ENCODE results near the gene PEX26.
"Not testable (repeated sequence)": the region's sequence is repeated elsewhere in the genome, so short reads cannot be mapped to it uniquely, and the experiment has no call there.

The PEX26 gene

DNA sequence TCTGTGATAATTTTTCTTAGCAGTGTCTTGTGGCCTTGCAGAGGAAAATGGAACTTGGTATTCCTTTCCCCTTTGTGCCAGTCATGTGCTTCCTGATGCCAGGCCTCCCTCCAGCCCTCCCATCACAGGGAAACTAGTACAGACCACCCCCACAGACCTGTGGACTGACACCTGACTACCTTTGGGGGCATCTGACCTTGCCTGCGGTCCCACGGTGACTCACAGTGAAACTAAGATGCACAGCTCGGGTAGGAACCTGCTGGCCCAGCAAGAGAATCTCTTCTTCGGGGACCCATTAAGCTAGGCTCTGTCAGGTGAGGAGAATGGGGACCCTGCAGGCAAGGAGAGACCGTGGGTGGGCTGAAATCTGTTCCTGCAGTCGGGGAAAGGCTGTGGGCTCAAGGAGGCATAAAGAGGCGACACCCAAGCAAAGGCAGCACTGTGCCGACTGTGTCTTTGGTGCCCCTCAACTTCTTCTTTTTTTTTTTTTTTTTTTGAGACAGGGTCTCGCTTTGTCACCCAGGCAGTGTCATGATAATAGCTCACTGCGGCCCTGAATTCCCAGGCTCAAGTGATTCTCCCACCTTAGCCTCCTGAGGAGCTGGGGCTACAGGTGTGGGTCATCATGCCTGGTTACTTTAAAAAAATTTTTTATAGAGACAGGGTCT lies 20.8 kb upstream of the PEX26 start:
- DNase-seq (ENCODE audit: low read depth): no peak

DNA sequence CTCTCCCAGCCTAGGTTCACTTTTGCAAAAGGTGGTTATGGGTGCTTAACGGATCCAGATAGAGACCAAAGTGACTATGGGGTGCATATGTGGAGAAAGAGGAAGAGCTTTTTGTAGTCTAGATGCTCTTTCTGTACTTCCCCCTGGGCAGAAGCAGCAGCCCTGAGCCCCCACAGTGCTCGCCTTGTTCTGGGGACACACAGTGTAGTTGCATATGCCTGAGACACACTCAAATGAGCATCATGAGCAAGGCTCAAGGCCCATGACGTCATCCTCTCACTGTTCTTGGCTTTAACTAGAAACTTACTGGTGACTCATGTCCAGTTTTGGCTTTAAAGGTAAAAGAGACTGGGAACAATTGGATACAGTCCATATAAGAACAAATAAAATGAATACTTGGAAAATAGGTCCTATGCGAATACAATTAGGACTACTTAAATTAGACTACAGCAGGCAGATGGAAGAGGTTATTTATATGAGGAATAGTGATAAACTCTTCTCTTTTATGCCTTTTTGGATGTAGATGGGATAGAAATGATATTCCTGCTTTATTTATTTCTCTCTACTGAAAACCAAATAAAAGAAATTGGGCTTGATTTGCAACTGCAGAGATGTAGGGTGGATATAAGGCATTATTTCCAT lies 20.1 kb upstream of the PEX26 start:
- no peak for DNase-seq (ENCODE audit: low read depth)

DNA sequence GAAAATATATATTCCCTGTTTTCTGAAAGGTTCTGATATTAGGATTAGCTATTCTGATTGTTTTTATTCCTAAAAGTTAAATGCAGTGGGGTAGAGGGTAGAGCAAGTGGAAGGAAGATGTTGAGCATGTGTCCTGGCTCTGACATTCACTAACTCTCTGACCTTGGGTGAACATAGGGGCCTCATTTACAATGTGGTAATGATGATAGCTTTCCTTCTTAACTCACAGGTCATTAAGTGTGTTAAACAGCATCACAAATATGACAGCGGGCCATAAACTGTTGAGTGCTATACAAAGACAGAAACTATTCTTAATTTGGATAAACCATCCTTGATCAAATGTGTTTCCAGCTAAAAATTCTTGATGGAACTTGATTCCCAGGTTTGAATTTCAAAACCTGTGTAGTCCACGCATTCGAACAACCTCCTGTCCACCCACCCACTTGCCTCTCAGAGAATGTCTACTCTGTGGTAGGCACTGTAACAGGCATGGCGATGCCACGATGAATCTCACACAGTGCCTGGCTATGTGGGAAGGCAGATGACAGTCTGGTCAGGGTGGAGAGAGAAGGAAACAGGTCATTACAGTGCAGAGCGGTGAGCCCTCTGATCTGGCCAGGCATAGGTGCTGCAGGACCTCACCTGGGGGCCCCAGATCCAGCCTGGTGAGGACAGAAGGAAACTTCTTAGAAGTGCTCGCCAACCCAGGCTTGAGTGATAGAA lies 19.3 kb upstream of the PEX26 start:
- DNase-seq (ENCODE audit: low read depth): no peak

DNA sequence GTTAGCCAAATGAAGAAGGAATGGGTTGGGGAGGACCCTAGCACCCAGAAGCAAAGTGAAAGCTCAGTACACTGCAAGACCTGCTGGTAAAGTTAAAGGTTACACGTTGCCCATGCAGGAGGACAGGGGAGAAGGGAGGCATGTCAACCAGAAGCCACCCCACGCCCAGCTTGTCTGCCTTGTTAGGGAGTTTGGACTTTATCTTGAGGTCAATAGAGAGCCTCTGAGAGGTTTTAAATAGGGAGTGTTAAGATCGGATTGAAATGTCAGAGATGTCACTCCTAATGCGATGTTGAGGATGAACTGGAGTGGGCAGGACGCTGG lies 18.7 kb upstream of the PEX26 start:
- no peak for DNase-seq (ENCODE audit: low read depth)

DNA sequence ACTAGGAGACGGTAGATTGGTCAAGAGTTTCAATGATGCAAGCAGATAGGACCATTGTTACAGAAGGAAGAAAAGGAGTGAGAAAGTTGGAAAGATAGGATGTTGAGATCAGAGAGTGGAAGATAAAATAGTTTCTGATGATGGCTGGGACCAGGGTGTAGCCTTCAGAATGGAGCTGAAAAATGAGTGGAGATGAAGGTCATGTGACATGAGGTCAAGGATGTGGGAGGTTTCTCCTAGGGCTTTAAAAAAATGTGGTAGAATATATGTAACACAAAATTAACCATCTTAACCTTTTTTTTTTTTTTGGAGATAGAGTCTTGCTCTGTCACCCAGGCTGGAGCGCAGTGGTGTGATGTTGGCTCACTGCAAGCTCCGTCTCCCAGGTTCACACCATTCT lies 18.3 kb upstream of the PEX26 start:
- no peak for DNase-seq (ENCODE audit: low read depth)

DNA sequence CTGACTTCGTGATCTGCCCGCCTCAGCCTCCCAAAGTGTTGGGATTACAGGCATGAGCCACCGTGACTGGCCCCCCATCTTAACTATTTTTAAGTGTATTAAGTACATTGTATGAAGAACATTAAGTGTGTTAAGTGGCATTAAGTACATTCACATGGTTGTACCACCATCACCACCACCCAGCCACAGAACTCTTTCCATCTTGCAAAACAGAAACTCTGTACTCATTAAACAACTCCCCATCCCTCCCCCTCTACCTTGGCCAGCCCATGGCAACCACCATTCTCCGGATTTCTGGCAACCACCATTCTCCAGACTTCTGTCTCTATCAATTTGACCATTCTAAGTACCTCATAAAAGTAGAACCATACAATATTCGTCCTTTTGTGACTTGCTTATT lies 17.8 kb upstream of the PEX26 start:
- DNase-seq (ENCODE audit: low read depth): no peak

DNA sequence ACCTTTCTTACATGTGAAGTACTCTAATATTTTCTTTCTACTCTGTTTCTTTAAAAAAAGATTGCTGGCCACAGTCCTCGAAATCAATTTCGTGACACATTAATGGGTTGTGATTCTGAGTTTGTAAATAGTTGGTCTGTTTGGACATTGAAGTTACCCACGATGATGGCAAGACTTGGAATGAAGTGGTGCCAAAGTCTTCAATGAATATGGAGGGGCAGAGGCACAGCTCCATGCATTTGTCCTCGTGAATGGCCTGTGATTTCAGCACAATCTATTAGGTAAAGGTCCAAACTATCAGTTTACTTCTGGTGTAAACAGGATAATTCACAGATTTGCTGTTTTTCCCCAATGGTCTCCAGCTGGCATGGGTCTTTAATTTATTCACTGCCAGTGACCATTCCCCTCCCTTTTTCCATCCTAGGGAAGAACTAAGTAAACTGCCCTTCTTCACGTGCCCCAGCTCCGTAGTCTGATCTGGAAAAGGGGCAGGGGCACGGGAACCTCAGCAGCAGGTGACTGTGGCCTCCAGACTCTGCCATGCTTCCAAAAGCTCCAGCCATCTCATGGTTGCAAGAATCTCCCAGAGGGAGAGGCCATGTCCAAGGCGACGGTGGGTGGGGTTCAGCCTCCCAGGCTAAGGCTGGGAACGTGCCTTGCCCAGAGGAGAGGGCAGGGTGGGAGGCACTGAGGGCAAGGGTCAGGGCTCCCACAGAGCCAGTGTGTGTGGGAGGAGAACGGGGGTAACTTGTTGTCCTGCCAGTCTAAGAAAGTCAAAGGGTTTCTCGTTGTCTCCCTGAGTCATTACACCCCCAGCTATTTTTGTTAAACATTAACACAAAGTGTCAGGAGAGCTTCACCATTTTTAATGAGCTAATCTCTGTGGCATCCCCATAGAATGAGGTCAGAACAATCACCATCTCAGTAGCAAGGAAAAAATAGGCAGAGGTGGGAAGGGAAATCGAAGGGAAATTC lies 16.9 kb upstream of the PEX26 start:
- no peak for DNase-seq (ENCODE audit: low read depth)

DNA sequence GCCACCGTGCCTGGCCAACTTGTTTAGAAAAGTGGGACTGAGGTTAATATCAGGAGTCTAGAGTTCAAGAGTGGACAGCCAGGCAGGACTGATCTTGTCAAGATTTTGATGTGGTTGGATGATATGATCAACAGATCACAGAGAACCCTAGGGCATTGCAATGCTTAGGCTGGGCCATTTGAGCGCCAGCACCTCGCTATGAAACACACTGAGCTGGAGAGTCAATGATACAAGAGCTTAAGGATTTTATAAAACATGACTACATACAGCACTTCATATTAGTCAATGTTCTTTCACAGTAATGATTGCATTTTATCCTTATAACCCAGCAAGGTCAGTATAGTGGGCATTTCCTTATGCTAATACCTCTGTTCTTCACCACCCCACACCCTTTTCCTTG lies 15.4 kb upstream of the PEX26 start:
- DNase-seq (ENCODE audit: low read depth): no peak

DNA sequence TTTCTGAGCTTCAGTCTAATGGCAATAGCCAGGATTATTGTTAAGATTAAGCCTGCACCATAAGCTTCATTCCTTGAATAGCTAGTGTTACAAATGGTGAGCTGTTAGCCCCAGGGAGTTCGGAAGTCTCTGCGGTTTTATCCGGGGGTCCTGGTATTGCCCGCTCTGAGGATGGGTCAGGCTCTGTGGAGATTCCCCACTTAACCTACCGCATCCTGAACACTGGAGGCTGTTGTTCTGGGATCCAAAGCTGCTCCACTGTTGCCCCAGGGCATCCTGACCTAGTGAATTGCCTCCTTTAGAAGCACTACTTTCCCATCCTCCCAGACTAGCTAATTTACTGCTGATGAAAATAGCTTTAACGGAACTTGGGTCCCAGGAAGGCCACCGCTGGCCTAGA lies 14.5 kb upstream of the PEX26 start:
- DNase-seq (ENCODE audit: low read depth): no peak

DNA sequence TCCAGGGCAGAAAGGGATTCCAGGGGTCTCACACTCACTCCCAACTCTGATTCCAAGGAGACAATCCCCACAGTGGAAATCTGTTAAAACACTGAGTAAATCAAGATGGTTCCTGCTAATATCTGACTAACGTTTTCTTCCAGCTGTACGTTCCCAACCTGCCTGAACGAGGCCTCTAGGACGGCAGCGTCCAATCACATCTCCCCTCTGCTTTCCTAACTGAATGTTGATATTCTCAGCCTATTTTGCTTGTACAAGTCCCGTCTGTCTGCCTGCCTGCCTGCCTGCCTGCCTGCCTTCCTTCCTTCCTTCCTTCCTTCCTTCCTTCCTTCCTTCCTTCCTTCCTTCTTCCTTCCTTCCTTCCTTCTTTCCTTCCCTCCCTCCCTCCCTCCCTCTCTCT lies 14.1 kb upstream of the PEX26 start:
- not testable (repeated sequence) for DNase-seq (ENCODE audit: low read depth)

DNA sequence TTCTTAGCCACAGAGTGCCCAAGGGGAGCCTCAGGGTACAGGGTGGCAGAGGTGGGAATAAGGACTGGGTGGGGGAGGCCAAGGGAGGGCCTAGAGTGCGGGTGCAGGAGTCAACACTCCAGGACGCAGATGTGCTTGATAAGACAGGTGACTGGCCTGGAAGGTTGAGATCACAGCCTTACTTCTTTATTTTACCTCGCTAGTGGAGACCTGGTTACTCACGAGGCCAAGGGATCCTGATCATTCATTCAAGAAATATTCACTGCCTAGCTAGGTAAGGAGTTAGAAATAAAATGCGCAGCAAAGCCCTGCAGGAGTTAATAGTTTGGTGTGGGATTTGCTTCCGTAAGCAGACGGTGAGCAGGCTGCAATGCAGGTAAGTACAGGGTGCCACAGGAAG lies 13.2 kb upstream of the PEX26 start:
- DNase-seq (ENCODE audit: low read depth): no peak

DNA sequence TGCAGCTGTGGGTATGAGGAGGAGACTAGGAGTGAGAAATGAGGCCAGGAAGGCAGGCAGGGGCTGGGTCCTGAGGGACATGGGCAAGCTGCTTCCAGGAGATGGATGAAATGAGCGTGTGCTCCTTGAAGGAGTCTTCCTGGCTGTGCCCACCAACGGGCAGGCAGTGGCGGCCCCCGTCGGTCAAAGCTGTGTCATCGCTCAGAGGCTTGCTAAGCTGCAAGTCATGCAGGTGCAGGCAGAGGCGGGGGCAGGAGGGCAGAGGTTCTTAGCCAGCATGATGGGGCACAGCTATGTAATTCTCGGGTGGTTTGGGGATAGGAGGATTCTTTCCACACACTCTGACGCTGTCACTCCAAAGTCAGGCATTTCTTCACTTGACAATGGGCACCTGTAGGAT lies 12.5 kb upstream of the PEX26 start:
- no peak for DNase-seq (ENCODE audit: low read depth)

DNA sequence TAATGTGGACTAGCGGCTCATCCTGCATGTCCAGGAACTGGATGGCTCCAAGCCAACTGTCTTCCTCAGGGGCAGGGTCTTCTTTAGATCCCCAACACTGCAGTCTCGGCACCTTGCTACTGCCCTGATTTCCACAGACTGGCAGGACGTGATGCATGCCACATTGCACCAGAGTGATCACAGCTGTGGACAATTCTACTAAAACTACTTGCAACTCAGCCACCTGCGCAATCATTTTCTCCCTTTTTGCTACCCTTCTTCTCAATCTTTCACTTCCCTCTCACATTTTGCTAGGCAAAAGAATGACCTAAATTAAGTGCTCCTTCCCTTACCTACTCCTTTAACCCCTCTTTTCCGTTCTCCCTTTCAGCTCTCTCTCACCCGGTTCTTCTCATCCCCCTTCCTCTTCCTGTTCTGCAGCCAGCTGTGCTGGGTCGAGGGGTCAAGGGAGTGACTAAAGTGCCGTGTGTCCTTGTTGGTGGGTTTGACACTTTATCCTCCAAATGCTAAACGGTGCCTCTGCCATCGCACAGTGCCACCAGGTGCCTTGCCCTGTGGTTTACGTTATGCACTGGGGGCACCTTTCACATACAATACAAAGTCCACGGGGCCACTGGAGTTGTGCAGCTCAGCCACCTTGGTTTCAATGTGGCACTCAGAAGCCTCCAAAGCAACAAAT lies 11.5 kb upstream of the PEX26 start:
- no peak for DNase-seq (ENCODE audit: low read depth)

DNA sequence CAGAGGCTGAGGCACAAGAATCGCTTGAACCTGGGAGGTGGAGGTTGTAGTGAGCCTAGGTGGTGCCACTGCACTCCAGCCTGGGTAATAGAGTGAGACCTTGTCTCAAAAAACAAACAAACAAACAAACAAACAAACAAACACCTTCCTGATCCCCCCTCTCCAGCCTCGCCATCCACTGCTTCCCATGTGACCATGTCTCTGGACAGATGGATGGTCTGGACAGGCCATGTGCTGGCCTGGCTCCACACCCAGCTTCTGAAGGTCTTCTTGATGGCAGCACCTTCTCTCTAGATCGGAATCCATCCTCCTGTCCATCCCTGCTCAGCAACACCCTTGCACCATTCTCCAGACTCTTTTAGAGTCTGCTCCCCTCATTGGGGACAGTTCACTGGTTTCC lies 10.7 kb upstream of the PEX26 start:
- DNase-seq (ENCODE audit: low read depth): no peak

DNA sequence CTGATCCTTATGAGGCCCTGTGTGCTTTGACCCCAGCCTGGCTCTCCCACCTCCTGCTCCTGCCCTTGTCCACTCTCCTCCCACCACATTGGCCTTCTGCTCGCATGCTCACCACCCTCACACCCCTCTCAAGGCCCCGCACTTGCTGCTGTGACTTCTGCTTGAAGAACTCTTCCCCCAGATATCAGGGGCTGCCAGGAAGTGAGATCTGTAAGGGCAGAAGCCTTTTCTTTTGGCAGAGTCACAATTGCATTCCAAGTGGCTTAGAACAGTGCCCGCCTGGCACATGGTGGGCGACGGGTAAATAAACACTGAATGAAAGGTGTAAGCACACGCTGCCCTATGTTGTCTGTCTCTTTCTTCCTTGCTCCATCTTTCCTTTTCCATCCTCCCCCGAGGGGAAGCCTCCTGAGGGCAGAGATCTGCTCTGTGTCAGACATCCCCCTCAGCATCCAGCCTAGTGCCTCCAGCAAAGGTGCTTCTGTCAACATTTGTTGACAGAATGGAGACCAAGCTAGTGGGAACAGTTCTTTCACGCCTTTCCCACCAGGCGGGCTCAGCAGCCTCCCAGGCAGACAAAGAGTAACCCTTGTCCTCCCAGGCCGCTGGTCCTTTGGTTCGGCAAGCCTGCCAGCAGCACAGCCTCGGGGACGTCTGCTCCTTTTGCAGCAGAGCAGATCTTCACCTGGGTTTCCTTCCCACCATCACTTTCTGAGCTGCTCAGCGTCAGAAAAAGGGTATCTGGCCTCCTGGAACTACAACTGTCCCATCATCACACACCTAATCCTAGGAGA lies 10.0 kb upstream of the PEX26 start:
- DNase-seq (ENCODE audit: low read depth): no peak

DNA sequence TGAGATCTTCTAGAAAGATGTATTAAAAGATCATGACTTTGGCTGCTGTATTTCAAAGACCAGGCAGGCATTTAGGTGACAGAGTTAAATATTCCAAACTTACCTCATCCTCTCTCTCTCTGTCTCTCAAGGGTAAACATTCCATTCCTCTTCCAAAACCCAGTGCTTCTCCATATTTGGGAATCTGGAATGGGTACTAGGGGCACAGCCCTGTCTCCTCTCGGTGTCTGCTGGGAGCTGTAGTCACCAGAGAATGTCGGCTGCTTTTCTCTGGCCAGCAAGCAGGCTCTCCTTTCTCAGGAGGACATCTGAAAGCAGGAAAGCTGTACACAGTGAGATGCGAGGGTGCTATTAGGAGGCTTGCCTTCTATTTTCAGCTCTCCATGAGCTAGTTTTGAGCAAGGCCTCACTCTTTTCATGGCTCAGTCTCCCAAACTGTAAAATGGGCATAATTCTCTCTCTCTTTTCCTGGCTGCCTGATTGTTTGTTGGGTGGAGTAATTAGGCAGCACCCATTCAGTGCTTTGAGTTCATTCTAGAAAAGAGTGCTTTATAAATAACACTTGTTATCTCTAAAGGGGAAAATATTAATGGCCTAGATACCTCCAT lies 9.3 kb upstream of the PEX26 start:
- DNase-seq (ENCODE audit: low read depth): no peak

DNA sequence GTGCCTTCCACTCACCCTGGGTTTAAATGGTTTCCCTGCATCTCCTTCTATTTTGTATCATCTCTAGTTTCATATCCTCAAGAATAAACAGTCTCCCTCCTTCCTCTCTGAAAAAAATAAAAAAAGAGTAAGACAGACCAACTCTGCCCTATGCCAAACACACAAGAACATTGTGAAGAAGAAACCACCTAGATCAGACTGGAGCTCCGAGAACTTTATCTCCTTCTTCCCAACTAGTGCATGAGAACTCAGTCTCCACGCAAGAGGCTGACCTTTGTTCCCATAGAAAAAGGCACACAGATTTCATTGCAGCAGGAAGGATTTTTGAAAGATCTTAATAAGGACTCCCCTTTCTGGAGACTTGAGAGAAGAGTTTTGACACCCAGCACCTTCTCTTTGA lies 8.7 kb upstream of the PEX26 start:
- DNase-seq (ENCODE audit: low read depth): no peak

DNA sequence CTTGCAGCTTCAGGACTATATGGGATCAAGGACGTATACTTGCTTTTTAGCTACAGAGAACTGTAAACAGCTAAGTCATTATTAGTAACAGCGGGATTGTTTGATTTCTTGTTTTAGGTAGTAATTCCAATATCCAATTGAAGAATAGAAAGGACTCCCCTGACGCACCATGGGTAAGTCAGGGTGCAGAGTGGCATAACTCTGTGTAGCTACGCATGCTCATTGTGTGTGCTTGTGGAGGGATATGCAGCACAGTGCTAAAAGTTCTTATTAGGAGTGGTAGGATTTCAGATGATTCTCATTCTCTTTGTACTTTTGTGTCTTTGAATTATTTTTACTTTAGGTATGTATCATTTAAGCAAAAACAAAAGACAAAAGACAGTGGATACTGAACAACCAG lies 7.7 kb upstream of the PEX26 start:
- no peak for DNase-seq (ENCODE audit: low read depth)

DNA sequence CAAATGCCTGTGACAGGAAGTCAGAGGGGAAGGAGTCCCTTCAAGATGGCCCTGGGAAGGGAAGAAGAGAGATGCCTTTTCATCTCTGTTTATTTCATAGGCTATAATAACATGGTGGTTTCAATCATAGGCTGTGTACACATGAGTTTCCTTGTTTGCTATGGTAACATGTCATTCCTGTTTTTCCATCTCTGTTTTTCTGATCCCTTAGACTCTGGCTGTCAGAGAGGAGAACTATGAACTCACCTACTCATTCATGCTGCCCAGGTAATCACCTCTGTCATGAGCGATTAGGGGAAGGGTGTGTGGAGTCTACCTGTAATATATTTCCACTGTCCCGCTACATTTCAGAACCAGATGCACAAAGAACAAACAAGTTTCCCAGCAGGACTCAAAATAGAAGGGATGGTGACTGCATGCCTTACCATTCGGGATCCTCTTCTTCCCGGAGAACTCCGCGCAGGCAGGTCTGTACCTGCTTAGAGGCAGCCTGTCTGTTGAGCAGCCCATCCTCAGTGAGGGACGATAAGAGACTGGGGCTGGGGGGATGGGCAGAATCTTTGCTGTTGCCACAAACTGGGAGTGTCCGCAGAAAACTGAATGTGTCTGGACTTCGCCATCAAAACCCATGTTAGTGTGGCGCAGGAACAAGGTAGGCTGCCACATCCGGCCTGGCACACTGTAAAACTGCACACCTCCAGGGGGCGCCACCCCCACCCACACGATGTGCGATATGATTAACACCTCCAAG lies 7.1 kb upstream of the PEX26 start:
- DNase-seq (ENCODE audit: low read depth): no peak
